ENCODE measurements around the gene PTPA.

GRCh38 chr9:129122133-129122532 lies 10.9 kb downstream of the PTPA start:
- TF ChIP-seq PAX5 (IDR thresholded peaks at IDR 0.05; ENCODE audit: borderline replicate concordance, low read depth, low read length) = no peak
- TF ChIP-seq CREB1 (IDR thresholded peaks at IDR 0.05; ENCODE audit: low read depth) = no peak
- TF ChIP-seq MXI1 (IDR thresholded peaks at IDR 0.05; ENCODE audit: low read depth, low read length) = no peak
- no peak for TF ChIP-seq EZH2 (IDR thresholded peaks at IDR 0.05; ENCODE audit: borderline replicate concordance, control insufficient read depth, low read depth, low read length)
- no peak for TF ChIP-seq MTA3 (IDR thresholded peaks at IDR 0.05; ENCODE audit: borderline replicate concordance, low read length)
- TF ChIP-seq NRF1 (conservative IDR thresholded peaks at IDR 0.05; ENCODE audit: low read depth, low read length) = no peak
- no peak for TF ChIP-seq HDAC2 (IDR thresholded peaks at IDR 0.05)
- no peak for TF ChIP-seq SPI1 (IDR thresholded peaks at IDR 0.05; ENCODE audit: borderline replicate concordance, insufficient read depth, low read depth, low read length)
- TF ChIP-seq KDM1A (IDR thresholded peaks at IDR 0.05; ENCODE audit: borderline replicate concordance) = no peak
